Left lung (tissue), 8 donors: ENCODE data around the gene CIB2. TPM values are rescaled to one million over a fixed set of nuclear protein-coding genes. Genes with fewer than 3 reads are reported as not detected.

Experiments used
- polyA plus RNA-seq, 6 donors: library from polyadenylated mRNA; unstranded; fragments of 120-200 nt; gene quantifications; one replicate each; pipeline ENCODE4 v1.2.1, GENCODE V29; 2013; ENCODE audit not compliant: insufficient read length in 6 of 6
- total RNA-seq, 2 donors: library from RNA; stranded (reverse); fragmentation: NEBNext Ultra II Directional; extraction: Animal tissue kit (Norgen Biotek cat#: 25700); gene quantifications; one replicate each; pipeline ENCODE4 v1.2.1, GENCODE V29; 2021
- donor health status: DM: no; HTN: yes; CAD: no.
- donor health status: DM: no; HTN: no; CAD: no.

The CIB2 gene
- total and polyA plus RNA-seq, 8 donors: 1.3 to 31.9 (median 23.2) TPM

Other genes with a start within 250 kb of the CIB2 start
- gene TBC1D2B, start 53.7 kb downstream of the CIB2 start, total RNA-seq: 10 to 100 TPM; 56.2 to 64.9 TPM
- gene TBC1D2B, start 53.7 kb downstream of the CIB2 start, polyA plus RNA-seq: 10 to 100 TPM; 37.6 to 49.9 (median 45.4) TPM
- not detected for gene SH2D7, start 38.9 kb downstream of the CIB2 start, total RNA-seq
- gene SH2D7, start 38.9 kb downstream of the CIB2 start, polyA plus RNA-seq: under 1 TPM; 0.27 to 0.69 (median 0.55) TPM
- 10 to 100 TPM; 60.3 to 81.1 TPM for gene IDH3A, start 17.9 kb upstream of the CIB2 start, total RNA-seq
- gene IDH3A, start 17.9 kb upstream of the CIB2 start, polyA plus RNA-seq: 10 to 100 TPM; 35.8 to 55.6 (median 44.2) TPM
- 1 to 10 TPM in 1 of 2 donors, not detected in 1; 1.9 TPM for gene ACSBG1, start 103.1 kb upstream of the CIB2 start, total RNA-seq
- 1 to 10 TPM in 1 of 6 donors, under 1 TPM in 5; 0.42 to 1.4 (median 0.74) TPM for gene ACSBG1, start 103.1 kb upstream of the CIB2 start, polyA plus RNA-seq
- 10 to 100 TPM; 17.2 to 22.3 TPM for gene DNAJA4, start 133.1 kb upstream of the CIB2 start, total RNA-seq
- 10 to 100 TPM; 28.1 to 45.3 (median 38.6) TPM for gene DNAJA4, start 133.1 kb upstream of the CIB2 start, polyA plus RNA-seq
- 10 to 100 TPM; 36.1 to 42.2 TPM for gene SKIC8, start 168.2 kb upstream of the CIB2 start, total RNA-seq
- 100 to 1,000 TPM; 100 to 122 (median 110) TPM for gene SKIC8, start 168.2 kb upstream of the CIB2 start, polyA plus RNA-seq
- not detected for gene CRABP1, start 208.9 kb upstream of the CIB2 start, total RNA-seq
- gene CRABP1, start 208.9 kb upstream of the CIB2 start, polyA plus RNA-seq: under 1 TPM; 0.29 to 0.79 (median 0.40) TPM